Measurements from ENCODE around the gene ZNF513. TPM values are rescaled to one million over a fixed set of nuclear protein-coding genes. Genes with fewer than 3 reads are reported as not detected.

Gene ZNF513
- total RNA-seq, 1 experiment from 2014 or later: 23.6 TPM

DNA sequence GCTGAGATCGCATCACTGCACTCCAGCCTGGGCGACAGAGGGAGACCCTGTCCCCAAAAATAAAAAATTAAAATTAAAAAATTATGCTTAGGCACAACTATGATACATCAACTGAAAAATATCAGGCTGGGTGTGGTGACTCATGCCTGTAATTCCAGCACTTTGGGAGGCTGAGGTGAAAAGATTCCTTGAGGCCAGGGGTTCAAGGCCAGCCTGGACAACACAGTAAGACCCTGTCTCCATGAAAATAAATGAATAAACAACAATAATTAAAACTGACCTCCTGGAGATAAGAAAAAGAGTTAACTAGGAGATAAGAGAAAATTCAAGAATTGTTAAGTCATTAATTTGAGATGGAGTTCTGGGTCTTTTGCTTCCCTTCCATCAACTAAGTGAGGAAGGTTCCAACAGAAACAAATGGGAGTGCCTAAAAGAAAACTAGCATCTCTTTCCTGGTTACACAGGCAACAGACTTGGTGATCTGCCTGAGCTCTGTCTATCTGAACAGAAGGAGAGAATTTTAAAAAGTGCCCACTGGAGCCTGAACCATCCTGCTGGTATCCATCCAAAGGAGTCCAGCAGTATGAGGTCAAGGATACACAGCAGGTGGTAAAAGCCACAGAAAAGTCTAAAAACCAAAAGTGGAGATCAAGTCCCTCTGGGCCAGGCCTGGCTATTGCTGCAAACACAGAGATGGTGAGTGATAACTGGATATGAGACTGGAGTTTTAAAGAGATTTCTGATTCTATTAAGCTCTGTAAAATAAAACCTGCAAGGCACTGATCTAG is 20.0 kb upstream of the ZNF513 start:
- no peaks in the 10 kb centered on the region for H3K9me3 Mint-ChIP-seq
- peak overlapping the region; percentile 39 for H3K27ac Mint-ChIP-seq
- ATAC-seq (no peak), DNase-seq (ENCODE audit: low spot score) (no peak)
- no peak overlapping the region for H3K4me3 Mint-ChIP-seq
- H3K27me3 Mint-ChIP-seq (ENCODE audit: low read depth): no peaks in the 10 kb centered on the region
- H3K36me3 Mint-ChIP-seq: peaks cover 7% of the 10 kb centered on the region
- peaks cover 3% of the 10 kb centered on the region for H3K4me1 Mint-ChIP-seq
- ChIA-PET POLR2A (no interaction called here), CTCF (no interaction called here)
- TF ChIP-seq ZNF423 (CRISPR knock-in tag; IDR thresholded peaks at IDR 0.05): no peak
- no peak for TF ChIP-seq SP1 (CRISPR knock-in tag; conservative IDR thresholded peaks at IDR 0.05)
- TF ChIP-seq CREB1 (CRISPR knock-in tag; IDR thresholded peaks at IDR 0.05): no peak
- TF ChIP-seq ATF2 (CRISPR knock-in tag; IDR thresholded peaks at IDR 0.05; ENCODE audit: borderline replicate concordance, low read depth): no peak
- TF ChIP-seq, protein P1, sequence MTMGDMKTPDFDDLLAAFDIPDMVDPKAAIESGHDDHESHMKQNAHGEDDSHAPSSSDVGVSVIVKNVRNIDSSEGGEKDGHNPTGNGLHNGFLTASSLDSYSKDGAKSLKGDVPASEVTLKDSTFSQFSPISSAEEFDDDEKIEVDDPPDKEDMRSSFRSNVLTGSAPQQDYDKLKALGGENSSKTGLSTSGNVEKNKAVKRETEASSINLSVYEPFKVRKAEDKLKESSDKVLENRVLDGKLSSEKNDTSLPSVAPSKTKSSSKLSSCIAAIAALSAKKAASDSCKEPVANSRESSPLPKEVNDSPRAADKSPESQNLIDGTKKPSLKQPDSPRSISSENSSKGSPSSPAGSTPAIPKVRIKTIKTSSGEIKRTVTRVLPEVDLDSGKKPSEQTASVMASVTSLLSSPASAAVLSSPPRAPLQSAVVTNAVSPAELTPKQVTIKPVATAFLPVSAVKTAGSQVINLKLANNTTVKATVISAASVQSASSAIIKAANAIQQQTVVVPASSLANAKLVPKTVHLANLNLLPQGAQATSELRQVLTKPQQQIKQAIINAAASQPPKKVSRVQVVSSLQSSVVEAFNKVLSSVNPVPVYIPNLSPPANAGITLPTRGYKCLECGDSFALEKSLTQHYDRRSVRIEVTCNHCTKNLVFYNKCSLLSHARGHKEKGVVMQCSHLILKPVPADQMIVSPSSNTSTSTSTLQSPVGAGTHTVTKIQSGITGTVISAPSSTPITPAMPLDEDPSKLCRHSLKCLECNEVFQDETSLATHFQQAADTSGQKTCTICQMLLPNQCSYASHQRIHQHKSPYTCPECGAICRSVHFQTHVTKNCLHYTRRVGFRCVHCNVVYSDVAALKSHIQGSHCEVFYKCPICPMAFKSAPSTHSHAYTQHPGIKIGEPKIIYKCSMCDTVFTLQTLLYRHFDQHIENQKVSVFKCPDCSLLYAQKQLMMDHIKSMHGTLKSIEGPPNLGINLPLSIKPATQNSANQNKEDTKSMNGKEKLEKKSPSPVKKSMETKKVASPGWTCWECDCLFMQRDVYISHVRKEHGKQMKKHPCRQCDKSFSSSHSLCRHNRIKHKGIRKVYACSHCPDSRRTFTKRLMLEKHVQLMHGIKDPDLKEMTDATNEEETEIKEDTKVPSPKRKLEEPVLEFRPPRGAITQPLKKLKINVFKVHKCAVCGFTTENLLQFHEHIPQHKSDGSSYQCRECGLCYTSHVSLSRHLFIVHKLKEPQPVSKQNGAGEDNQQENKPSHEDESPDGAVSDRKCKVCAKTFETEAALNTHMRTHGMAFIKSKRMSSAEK (CRISPR knock-in tag; IDR thresholded peaks at IDR 0.05; ENCODE audit: borderline replicate concordance): no peak
- TF ChIP-seq GTF2I (CRISPR knock-in tag; conservative IDR thresholded peaks at IDR 0.05): no peak

- H3K4me1 Mint-ChIP-seq: peaks cover 3% of the 10 kb centered on the region
These were observed 18.4 kb upstream of the ZNF513 start for GRCh38 chr2:27398962-27399361.

More at GRCh38 chr2:27398962-27399361, 18.4 kb upstream of the ZNF513 start:
- Mint-ChIP-seq H3K9me3 (no peaks in the 10 kb centered on the region), H3K36me3 (peaks cover 7% of the 10 kb centered on the region), H3K27me3 (ENCODE audit: low read depth) (no peaks in the 10 kb centered on the region), H3K27ac (peak overlapping the region; percentile 91), H3K4me3 (no peak overlapping the region)
- ATAC-seq (no peak), DNase-seq (ENCODE audit: low spot score) (no peak)
- CTCF ChIA-PET: interaction anchor here (0.6 kb wide), 1 partner anchor 15 kb away, joined by 3 read pairs; no protein-coding TSS in a partner anchor
- TF ChIP-seq ZMAT4 (CRISPR knock-in tag; IDR thresholded peaks at IDR 0.05) (no peak), SOX15 (CRISPR knock-in tag; IDR thresholded peaks at IDR 0.05) (no peak), GRHL2 (CRISPR knock-in tag; IDR thresholded peaks at IDR 0.05; ENCODE audit: insufficient replicate concordance, severe bottlenecking) (no peak), HMGA2 (CRISPR knock-in tag; IDR thresholded peaks at IDR 0.05) (no peak), ETV6 (CRISPR knock-in tag; IDR thresholded peaks at IDR 0.05) (no peak), NR1H2 (CRISPR knock-in tag; IDR thresholded peaks at IDR 0.05) (no peak), MLX (CRISPR knock-in tag; IDR thresholded peaks at IDR 0.05) (no peak), NR2C2 (CRISPR knock-in tag; IDR thresholded peaks at IDR 0.05) (no peak)
- TF ChIP-seq, protein P2, sequence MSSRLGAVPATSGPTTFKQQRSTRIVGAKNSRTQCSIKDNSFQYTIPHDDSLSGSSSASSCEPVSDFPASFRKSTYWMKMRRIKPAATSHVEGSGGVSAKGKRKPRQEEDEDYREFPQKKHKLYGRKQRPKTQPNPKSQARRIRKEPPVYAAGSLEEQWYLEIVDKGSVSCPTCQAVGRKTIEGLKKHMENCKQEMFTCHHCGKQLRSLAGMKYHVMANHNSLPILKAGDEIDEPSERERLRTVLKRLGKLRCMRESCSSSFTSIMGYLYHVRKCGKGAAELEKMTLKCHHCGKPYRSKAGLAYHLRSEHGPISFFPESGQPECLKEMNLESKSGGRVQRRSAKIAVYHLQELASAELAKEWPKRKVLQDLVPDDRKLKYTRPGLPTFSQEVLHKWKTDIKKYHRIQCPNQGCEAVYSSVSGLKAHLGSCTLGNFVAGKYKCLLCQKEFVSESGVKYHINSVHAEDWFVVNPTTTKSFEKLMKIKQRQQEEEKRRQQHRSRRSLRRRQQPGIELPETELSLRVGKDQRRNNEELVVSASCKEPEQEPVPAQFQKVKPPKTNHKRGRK (CRISPR knock-in tag; IDR thresholded peaks at IDR 0.05; ENCODE audit: borderline replicate concordance): no peak
- TF ChIP-seq, protein P3, sequence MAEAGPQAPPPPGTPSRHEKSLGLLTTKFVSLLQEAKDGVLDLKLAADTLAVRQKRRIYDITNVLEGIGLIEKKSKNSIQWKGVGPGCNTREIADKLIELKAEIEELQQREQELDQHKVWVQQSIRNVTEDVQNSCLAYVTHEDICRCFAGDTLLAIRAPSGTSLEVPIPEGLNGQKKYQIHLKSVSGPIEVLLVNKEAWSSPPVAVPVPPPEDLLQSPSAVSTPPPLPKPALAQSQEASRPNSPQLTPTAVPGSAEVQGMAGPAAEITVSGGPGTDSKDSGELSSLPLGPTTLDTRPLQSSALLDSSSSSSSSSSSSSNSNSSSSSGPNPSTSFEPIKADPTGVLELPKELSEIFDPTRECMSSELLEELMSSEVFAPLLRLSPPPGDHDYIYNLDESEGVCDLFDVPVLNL (CRISPR knock-in tag; IDR thresholded peaks at IDR 0.05; ENCODE audit: borderline replicate concordance, low read depth): no peak
- POLR2A ChIA-PET: no interaction called here

All from WTC11 (cell line).